K562 (cell line): ENCODE data around the gene BLTP3B. TPM values are rescaled to one million over a fixed set of nuclear protein-coding genes. Genes with fewer than 3 reads are reported as not detected.

ENCODE experiments used
- BACH1 ChIP-seq: fragments of 200-800 bp; sonication (Bioruptor generic); IDR thresholded peaks from 2 replicates; pipeline ENCODE4 v1.6.1; 2016; ENCODE audit warnings: missing genetic modification characterization, missing compliant biosample characterization
- BRD4 ChIP-seq: fragments of 200-600 bp; sonication (generic); IDR thresholded peaks from 2 replicates; pipeline ENCODE4 v1.6.1; 2017; ENCODE audit warnings: inconsistent platforms
- BRF2 ChIP-seq: IDR thresholded peaks from 3 replicates; pipeline ENCODE4 v1.6.1; 2011; ENCODE audit warnings: borderline replicate concordance, mild to moderate bottlenecking; ENCODE audit not compliant: insufficient read length, insufficient read depth
- CGGBP1 ChIP-seq: fragments of 250-450 bp; sonication (Bioruptor Pico); IDR thresholded peaks from 2 replicates; pipeline ENCODE4 v1.9.0; 2021; ENCODE audit warnings: mild to moderate bottlenecking
- FOXJ2 ChIP-seq: fragments of 200-800 bp; sonication (Bioruptor generic); IDR thresholded peaks from 2 replicates; pipeline ENCODE4 v1.6.1; 2016; ENCODE audit warnings: missing genetic modification characterization, missing compliant biosample characterization
- GABPA ChIP-seq: fragments of 200-800 bp; sonication (Bioruptor generic); conservative IDR thresholded peaks from 2 replicates; pipeline ENCODE4 v1.6.1; 2016; ENCODE audit warnings: low read depth, missing genetic modification characterization, missing compliant biosample characterization
- GATAD2A ChIP-seq: fragments of 450-650 bp; IDR thresholded peaks from 2 replicates; pipeline ENCODE4 v1.6.1; 2017
- GMEB1 ChIP-seq: fragments of 250-450 bp; sonication (Bioruptor Pico); IDR thresholded peaks from 2 replicates; pipeline ENCODE4 v1.4.0; 2020; ENCODE audit warnings: mild to moderate bottlenecking
- IRF9 ChIP-seq: fragments of 450-650 bp; IDR thresholded peaks from 2 replicates; pipeline ENCODE4 v1.6.1; 2016; ENCODE audit warnings: missing biosample characterization, missing genetic modification characterization
- KDM1A ChIP-seq, 2 experiments: fragments of 450-650 bp; IDR thresholded peaks; 2 replicates each; pipeline ENCODE4 v1.6.1; 2016; ENCODE audit warnings: mild to moderate bottlenecking in 2 of 2
- NFE2 ChIP-seq: IDR thresholded peaks from 2 replicates; pipeline ENCODE4 v1.6.1; 2014; ENCODE audit warnings: antibody characterized with exemption, low read depth
- NFRKB ChIP-seq: fragments of 450-650 bp; IDR thresholded peaks from 2 replicates; pipeline ENCODE4 v1.6.1; 2016; ENCODE audit warnings: low read depth
- NR2C2 ChIP-seq, 2 experiments: fragments of 200-800 bp in 1 of 2; sonication (Bioruptor generic) in 1 of 2; sonication (generic) in 1 of 2; formaldehyde crosslinking in 1 of 2; IDR thresholded peaks; 2 replicates each; pipeline versions ENCODE4 v1.6.1 to v1.8.0; 2016 to 2022; ENCODE audit warnings: mild to moderate bottlenecking in 1 of 2, missing compliant biosample characterization in 1 of 2, missing genetic modification characterization in 1 of 2, missing genetic modification reagents in 1 of 2
- PHF8 ChIP-seq: fragments of 200-600 bp; sonication (generic); IDR thresholded peaks from 2 replicates; pipeline ENCODE4 v1.6.1; 2012; ENCODE audit warnings: mixed run types, mild to moderate bottlenecking, inconsistent platforms, low read length, moderate library complexity, borderline replicate concordance
- TBL1XR1 ChIP-seq, 2 experiments: IDR thresholded peaks; 2 replicates each; pipeline ENCODE4 v1.6.1; 2012; ENCODE audit warnings: improper control_type of control experiment in 2 of 2, low read length in 2 of 2, mild to moderate bottlenecking in 1 of 2
- ZNF280B ChIP-seq: fragments of 250-450 bp; sonication (Bioruptor Pico); IDR thresholded peaks from 2 replicates; pipeline ENCODE4 v1.5.1; 2021; ENCODE audit warnings: mild to moderate bottlenecking
- ZNF655 ChIP-seq: fragments of 250-450 bp; sonication (Bioruptor Pico); IDR thresholded peaks from 2 replicates; pipeline ENCODE4 v1.5.0; 2021
- polyA plus RNA-seq, 8 experiments: library from polyadenylated mRNA; depleted of rRNA in 4 of 8; stranded (reverse) in 5 of 8; unstranded in 3 of 8; fragments of >200 nt; fragmentation: Nextera tagmentation in 2 of 8; fragmentation: Illumina TruSeq in 1 of 8; extraction: Ambion mirVana in 2 of 8; extraction: Trizol in 1 of 8; gene quantifications; 2 replicates each; pipeline versions ENCODE4 v1.2.1 to v1.2.3, GENCODE V29; 2011 to 2014; ENCODE audit warnings: inconsistent platforms in 1 of 8, missing spikeins in 1 of 8
- total RNA-seq, 7 experiments: library from RNA; depleted of rRNA in 6 of 7; stranded (reverse); fragments of >200 nt in 6 of 7; fragmentation: Illumina TruSeq in 2 of 7; extraction: Trizol in 2 of 7; gene quantifications; 2 replicates each; pipeline versions ENCODE4 v1.2.1 to v1.2.3, GENCODE V29; 2011 to 2021; ENCODE audit warnings: low replicate concordance in 1 of 7

The BLTP3B gene
- total and polyA plus RNA-seq, 9 of the 15 experiments (the other 6 are each of a cell fraction or from before 2014, with no cell fraction given): 3.9 to 27.4 (median 19.7) TPM

- TF ChIP-seq ZNF280B (no peak), NFRKB (no peak), CGGBP1 (CRISPR knock-in tag) (no peak), ZNF655 (CRISPR knock-in tag) (no peak), BACH1 (tag) (peak; percentile 71; the same call in 1 of the 2 replicates), IRF9 (tag) (no peak), BRF2 (no peak), BRD4 (no peak), FOXJ2 (tag) (no peak), GMEB1 (no peak), PHF8 (no peak), NFE2 (peak; percentile 76), TBL1XR1 (IDR thresholded peaks at IDR 0.05; ENCODE audit: low read length in 2 of 2) (no peak), GATAD2A (no peak), NR2C2 (CRISPR knock-in tag; IDR thresholded peaks at IDR 0.05) (no peak), NR2C2 (tag; IDR thresholded peaks at IDR 0.05) (no peak), KDM1A (IDR thresholded peaks at IDR 0.05) (peak; percentile 28 to 51; a peak in 1 of 4 replicates), GABPA (tag) (no peak)
- TF ChIP-seq, all 486 proteins: peak for 11
These were observed 47.1 kb upstream of the BLTP3B start (continued) for GRCh38 chr12:100189636-100190394.
